Fibroblast of mammary gland (primary cell): ENCODE data around the gene SHB.

ENCODE experiments used
- DNase-seq: peaks from one replicate; pipeline ENCODE4 v3.0.0-alpha.2; 2010; ENCODE audit warnings: low read depth
- H3K4me3 ChIP-seq: 2 replicates; pipeline ENCODE4 v1.5.1; 2011; ENCODE audit warnings: low read depth, mild to moderate bottlenecking, low read length, moderate library complexity; ENCODE audit not compliant: control insufficient read depth
- TF ChIP-seq, protein P1 (sequence below): conservative IDR thresholded peaks from 2 replicates; pipeline ENCODE4 v1.5.1; 2011; ENCODE audit warnings: low read depth, low read length, inconsistent platforms; ENCODE audit not compliant: control insufficient read depth, insufficient read depth

SHB gene

DNA sequence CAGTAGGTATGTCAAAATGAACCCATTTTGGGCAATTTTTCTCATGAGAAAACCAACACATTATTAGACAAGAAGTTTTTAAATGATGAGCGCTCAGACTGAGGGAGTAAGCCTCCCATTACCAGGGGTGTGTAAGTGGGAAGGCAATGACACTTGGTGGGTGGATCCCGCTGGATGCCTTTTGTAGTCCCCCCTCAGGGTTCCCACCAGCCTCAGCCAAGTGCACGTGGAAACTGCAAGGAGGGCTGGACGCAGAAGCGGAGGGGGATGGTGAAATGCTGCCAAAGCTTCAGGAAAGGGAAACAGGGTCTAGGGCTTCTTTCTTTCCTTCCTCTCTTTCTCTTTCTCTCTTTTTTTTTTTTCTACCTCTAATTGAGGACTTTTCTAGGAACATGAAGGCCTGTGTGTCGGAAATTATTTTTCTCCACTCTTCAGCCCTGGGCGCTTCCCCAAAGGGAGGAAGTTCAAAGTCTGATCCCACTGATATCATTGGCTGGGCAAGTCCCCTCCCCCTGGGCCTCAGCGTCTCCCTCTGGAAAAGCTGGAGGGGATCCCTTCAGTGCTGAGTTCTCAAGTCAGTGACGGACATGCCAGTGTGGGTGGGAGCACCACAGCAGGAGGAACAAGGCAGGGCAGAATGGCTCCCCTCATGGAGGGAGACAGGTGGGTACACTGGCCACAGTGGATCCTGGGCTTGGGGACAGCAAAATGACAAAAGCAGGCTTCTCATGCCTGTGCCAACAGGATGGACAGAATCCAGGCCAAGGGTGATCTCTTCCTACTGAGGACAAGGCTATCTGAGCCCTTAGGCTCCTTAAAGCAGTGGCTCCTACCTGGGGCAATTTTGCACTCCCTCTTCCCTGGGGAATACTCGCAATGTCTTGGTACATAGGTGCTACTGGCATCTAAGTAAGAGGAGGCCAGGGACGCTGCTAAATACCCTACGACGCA is 141.2 kb downstream of the SHB start:
- no peak for DNase-seq
- TF ChIP-seq, protein P1, sequence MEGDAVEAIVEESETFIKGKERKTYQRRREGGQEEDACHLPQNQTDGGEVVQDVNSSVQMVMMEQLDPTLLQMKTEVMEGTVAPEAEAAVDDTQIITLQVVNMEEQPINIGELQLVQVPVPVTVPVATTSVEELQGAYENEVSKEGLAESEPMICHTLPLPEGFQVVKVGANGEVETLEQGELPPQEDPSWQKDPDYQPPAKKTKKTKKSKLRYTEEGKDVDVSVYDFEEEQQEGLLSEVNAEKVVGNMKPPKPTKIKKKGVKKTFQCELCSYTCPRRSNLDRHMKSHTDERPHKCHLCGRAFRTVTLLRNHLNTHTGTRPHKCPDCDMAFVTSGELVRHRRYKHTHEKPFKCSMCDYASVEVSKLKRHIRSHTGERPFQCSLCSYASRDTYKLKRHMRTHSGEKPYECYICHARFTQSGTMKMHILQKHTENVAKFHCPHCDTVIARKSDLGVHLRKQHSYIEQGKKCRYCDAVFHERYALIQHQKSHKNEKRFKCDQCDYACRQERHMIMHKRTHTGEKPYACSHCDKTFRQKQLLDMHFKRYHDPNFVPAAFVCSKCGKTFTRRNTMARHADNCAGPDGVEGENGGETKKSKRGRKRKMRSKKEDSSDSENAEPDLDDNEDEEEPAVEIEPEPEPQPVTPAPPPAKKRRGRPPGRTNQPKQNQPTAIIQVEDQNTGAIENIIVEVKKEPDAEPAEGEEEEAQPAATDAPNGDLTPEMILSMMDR = no peak
- H3K4me3 ChIP-seq = no peak overlapping the region

DNA sequence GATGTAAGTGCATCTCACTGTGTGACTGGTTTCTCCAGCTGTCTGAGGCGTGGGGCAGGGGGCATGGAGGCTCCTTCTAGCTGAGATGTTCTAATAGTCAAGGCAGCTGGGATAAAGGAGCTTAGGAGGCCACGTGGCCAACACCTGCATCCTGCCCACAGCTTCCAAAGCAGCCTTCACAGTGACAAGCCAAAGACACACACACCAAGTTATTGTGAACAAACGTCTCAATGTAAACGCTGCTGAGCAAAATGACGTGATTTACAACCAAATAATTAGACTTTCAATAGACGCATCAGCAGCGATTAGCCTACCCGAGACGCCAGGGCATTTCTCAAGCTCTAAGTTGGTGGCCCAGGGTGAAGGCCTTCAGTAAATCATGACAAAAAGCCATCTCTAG is 141.9 kb downstream of the SHB start:
- TF ChIP-seq, protein P1 = no peak
- DNase-seq = no peak
- no peak overlapping the region for H3K4me3 ChIP-seq

DNA sequence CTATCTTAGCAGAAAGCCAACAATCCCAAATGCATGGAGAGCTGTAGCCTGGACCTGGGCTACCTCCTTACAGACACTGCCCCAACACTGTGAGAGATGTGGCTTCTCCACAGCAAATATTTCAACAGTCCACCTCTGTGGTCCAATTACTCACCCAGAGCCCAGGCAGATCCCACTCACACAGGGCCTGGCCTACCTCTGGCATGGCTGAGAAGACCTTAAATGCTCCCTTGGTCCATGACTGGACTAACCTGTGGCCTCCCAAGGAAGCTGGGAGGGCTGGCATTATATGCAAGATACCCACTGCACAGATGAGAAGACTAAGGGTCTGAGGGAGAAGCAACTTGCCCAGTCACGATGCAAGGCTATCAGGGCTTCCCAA is 142.3 kb downstream of the SHB start:
- no peak overlapping the region for H3K4me3 ChIP-seq
- TF ChIP-seq, protein P1 = no peak
- DNase-seq = peak; percentile 29

DNA sequence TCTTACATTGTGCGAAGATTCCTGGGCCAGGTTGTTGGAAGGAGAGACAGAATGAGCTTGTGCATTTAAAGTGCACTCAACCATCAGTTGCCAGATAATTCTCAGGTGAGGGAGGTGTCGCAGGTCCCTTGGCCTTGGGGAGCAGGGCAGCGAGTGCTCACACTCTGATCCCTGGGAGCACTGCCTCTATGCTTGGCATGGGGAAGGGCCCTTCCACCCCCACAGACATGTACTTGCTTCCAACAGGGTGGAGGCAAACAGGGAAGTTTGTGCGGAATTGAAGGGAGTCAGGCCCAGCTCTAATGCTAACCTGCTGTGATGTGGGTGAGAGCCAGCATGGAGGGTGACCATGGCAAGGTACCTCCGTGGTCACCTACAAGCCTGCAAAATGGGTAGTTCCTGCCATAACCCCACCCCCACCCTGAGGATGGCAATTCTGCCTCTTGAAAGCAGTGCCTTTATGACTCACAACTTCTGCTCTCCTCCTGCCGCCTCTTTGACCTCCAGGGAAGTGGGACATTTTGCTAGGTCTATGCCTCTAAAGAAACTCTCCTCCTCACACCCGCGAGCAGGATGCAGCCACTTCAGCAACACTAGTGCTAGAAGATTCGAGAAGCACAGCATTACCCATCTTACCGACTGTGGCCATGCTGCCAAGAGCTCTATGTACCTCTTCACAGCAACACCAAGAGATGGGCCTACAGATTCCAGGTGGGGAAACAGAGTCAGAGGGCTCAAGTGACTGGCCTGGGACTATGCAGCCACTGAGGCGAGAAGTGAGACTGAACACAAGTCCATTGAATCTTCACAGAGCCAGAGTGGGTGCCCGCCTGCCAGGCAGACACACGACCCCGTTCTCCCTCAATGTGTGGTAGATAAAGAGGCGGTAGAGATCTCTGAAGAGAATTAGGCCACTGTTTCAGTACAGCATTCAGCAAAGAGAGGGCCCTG is 143.0 kb downstream of the SHB start:
- no peak overlapping the region for H3K4me3 ChIP-seq
- DNase-seq = peak; percentile 37
- TF ChIP-seq, protein P1 = no peak

DNA sequence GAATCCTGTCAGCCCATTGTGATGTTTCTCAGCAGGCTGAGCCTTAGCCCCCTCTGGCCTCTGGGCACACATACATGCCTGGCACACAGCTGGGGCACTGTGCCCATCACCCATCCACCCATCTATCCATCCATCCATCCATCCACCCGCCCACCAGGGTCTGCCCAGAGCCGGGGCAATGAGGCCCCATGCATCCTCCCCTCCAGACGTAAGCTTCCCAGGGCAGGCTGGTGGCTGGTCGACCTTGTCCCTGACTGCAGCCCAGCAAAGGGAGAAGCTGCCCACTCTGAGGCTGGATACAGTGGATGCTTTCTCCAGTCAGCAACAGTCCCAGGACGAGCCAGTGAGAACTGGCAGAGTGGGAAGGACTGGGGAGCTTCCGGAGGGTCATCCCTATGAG is 144.0 kb downstream of the SHB start:
- TF ChIP-seq, protein P1 = no peak
- DNase-seq = no peak
- H3K4me3 ChIP-seq = no peak overlapping the region

DNA sequence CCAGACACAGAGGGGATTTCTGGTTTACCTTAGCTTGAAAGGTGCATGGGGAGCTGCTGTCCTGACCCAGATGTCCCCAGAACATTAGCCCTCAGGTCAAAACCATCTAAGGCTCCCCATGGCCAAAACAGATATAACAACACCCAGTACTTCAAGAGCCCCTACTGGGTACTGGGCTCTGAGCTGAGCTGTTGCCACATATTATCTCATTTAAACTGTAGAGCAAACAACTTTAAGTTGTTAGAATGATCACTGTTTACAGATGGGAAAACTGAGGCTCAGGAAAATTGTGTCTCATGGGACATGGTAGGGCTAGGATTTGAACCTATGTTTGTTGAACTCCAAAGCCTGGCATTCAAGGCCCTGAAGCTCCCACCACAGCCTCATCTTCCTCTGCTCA is 144.5 kb downstream of the SHB start:
- no peak for DNase-seq
- TF ChIP-seq, protein P1 = no peak
- H3K4me3 ChIP-seq = no peak overlapping the region
